HepG2 (cell line): ENCODE results near the gene PDCD5. TPM values are rescaled to one million over a fixed set of nuclear protein-coding genes. Genes with fewer than 3 reads are reported as not detected.
A peak's percentile ranks its signal among the peaks of the same experiment; 100 is the strongest.

Experiments used
- ARID4A ChIP-seq: sonication (generic); formaldehyde crosslinking; IDR thresholded peaks from 2 replicates; pipeline ENCODE4 v1.5.0; 2020; ENCODE audit warnings: mild to moderate bottlenecking, missing genetic modification reagents, borderline replicate concordance
- CREBL2 ChIP-seq: sonication (generic); formaldehyde crosslinking; IDR thresholded peaks from 2 replicates; pipeline ENCODE4 v1.8.1; 2023; ENCODE audit warnings: missing genetic modification reagents, mild to moderate bottlenecking, borderline replicate concordance
- FIP1L1 ChIP-seq: fragments of 200-400 bp; formaldehyde crosslinking; IDR thresholded peaks from 2 replicates; pipeline ENCODE4 v1.6.1; 2018; ENCODE audit warnings: low read depth, mild to moderate bottlenecking, low read length, moderate library complexity, borderline replicate concordance; ENCODE audit not compliant: insufficient read depth
- GABPB1 ChIP-seq: IDR thresholded peaks from 2 replicates; pipeline ENCODE4 v1.6.1; 2016; ENCODE audit warnings: mild to moderate bottlenecking, missing genetic modification reagents, moderate library complexity, missing compliant biosample characterization
- GMEB1 ChIP-seq: sonication (generic); formaldehyde crosslinking; IDR thresholded peaks from 2 replicates; pipeline ENCODE4 v1.5.1; 2020; ENCODE audit warnings: missing genetic modification reagents, mild to moderate bottlenecking, borderline replicate concordance
- HOXA9 ChIP-seq: sonication (generic); formaldehyde crosslinking; IDR thresholded peaks from 2 replicates; pipeline ENCODE4 v1.8.1; 2022; ENCODE audit warnings: missing genetic modification reagents, mild to moderate bottlenecking, moderate library complexity, borderline replicate concordance
- LCORL ChIP-seq, 2 experiments: fragments of 450-650 bp in 1 of 2; sonication (generic) in 1 of 2; formaldehyde crosslinking in 1 of 2; IDR thresholded peaks; 2 replicates each; pipeline versions ENCODE4 v1.5.0 to v1.6.1; 2017 to 2020; ENCODE audit warnings: antibody characterized with exemption in 1 of 2, missing genetic modification reagents in 1 of 2
- MED8 ChIP-seq: sonication (generic); formaldehyde crosslinking; IDR thresholded peaks from 2 replicates; pipeline ENCODE4 v1.8.1; 2023; ENCODE audit warnings: mild to moderate bottlenecking, missing genetic modification reagents; ENCODE audit not compliant: insufficient replicate concordance
- MIER2 ChIP-seq: IDR thresholded peaks from 2 replicates; pipeline ENCODE4 v1.6.1; 2016; ENCODE audit warnings: missing biosample characterization, missing genetic modification reagents
- SIX4 ChIP-seq: sonication (generic); formaldehyde crosslinking; IDR thresholded peaks from 2 replicates; pipeline ENCODE4 v1.4.0; 2020; ENCODE audit warnings: missing genetic modification reagents
- TIGD3 ChIP-seq: sonication (generic); formaldehyde crosslinking; IDR thresholded peaks from 2 replicates; pipeline ENCODE4 v1.5.1; 2020; ENCODE audit warnings: mild to moderate bottlenecking, missing genetic modification reagents, borderline replicate concordance
- ZBTB4 ChIP-seq: sonication (generic); formaldehyde crosslinking; IDR thresholded peaks from 2 replicates; pipeline ENCODE4 v1.4.0; 2020; ENCODE audit warnings: missing genetic modification reagents, mild to moderate bottlenecking, borderline replicate concordance
- ZNF230 ChIP-seq: sonication (generic); formaldehyde crosslinking; IDR thresholded peaks from 2 replicates; pipeline ENCODE4 v1.4.0; 2020; ENCODE audit warnings: mild to moderate bottlenecking, missing genetic modification reagents
- ZNF746 ChIP-seq: sonication (generic); formaldehyde crosslinking; IDR thresholded peaks from 2 replicates; pipeline ENCODE4 v1.8.0; 2022; ENCODE audit warnings: mild to moderate bottlenecking, missing genetic modification reagents
- ZNF781 ChIP-seq: sonication (generic); formaldehyde crosslinking; IDR thresholded peaks from 2 replicates; pipeline ENCODE4 v1.5.1; 2020; ENCODE audit warnings: borderline replicate concordance, mild to moderate bottlenecking, missing genetic modification reagents; ENCODE audit errors: not compliant biosample characterization
- polyA plus RNA-seq, 8 experiments: library from polyadenylated mRNA; depleted of rRNA in 3 of 8; stranded (reverse) in 7 of 8; unstranded in 1 of 8; fragments of >200 nt; fragmentation: Illumina TruSeq in 4 of 8; extraction: Trizol in 4 of 8; gene quantifications; 2 replicates each; pipeline versions ENCODE4 v1.2.1 to v1.2.3, GENCODE V29; 2011 to 2016; ENCODE audit warnings: low read depth in 4 of 8, missing spikeins in 1 of 8, mixed read lengths in 1 of 8; ENCODE audit not compliant: insufficient read depth in 1 of 8
- total RNA-seq, 5 experiments: library from RNA; depleted of rRNA; stranded (reverse); fragments of >200 nt; fragmentation: Illumina TruSeq; extraction: Trizol; gene quantifications; 2 replicates each; pipeline ENCODE4 v1.2.3, GENCODE V29; 2016; ENCODE audit warnings: low read depth in 1 of 5

Gene PDCD5
- total and polyA plus RNA-seq, 2 of the 13 experiments (the other 11 are each of a cell fraction or from before 2014, with no cell fraction given) = 56.3 to 332 TPM

- TF ChIP-seq ARID4A (CRISPR knock-in tag) (peak; percentile 80), ZBTB4 (CRISPR knock-in tag) (no peak), ZNF746 (CRISPR knock-in tag) (0 out of 2 replicates have a peak, but pooled peaks have one; percentile 15), TIGD3 (0 out of 2 replicates have a peak, but pooled peaks have one; percentile 37), MED8 (CRISPR knock-in tag) (peak; percentile 24), ZNF781 (CRISPR knock-in tag) (no peak), MIER2 (no peak), FIP1L1 (no peak), GMEB1 (CRISPR knock-in tag) (peak; percentile 87; the same call in 1 of the 2 replicates), ZNF230 (CRISPR knock-in tag) (0 out of 2 replicates have a peak, but pooled peaks have one; percentile 27), CREBL2 (CRISPR knock-in tag) (0 out of 2 replicates have a peak, but pooled peaks have one; percentile 89), GABPB1 (CRISPR knock-in tag) (peak; percentile 49), HOXA9 (CRISPR knock-in tag) (0 out of 2 replicates have a peak, but pooled peaks have one; percentile 15), LCORL (IDR thresholded peaks at IDR 0.05) (no peak), LCORL (CRISPR knock-in tag; IDR thresholded peaks at IDR 0.05) (0 out of 2 replicates have a peak, but pooled peaks have one; percentile 47), SIX4 (CRISPR knock-in tag) (0 out of 2 replicates have a peak, but pooled peaks have one; percentile 18)
These were observed at the start of gene PDCD5 (continued) for GRCh38 chr19:32580901-32581704.
